ENCODE measurements around the gene CNTROB.

Gene CNTROB

GRCh38 chr17:7930841-7931631 is 970 bp upstream of the CNTROB start:
- H3K27me3 ChIP-seq (ENCODE audit: insufficient read depth, low read length, poor library complexity) = no peaks in the 10 kb centered on the region
- H3K9ac ChIP-seq (ENCODE audit: low read depth, low read length) = peak overlapping the region; percentile 90
- peaks cover 29% of the 10 kb centered on the region for H3K36me3 ChIP-seq (ENCODE audit: insufficient read depth, low read length)
- H4K20me1 ChIP-seq (ENCODE audit: insufficient read depth, low read length) = no peaks in the 10 kb centered on the region
- H3K9me3 ChIP-seq (ENCODE audit: insufficient read depth, low read length, severe bottlenecking) = no peaks in the 10 kb centered on the region
- peak overlapping the region; percentile 89 for H3K4me2 ChIP-seq (ENCODE audit: insufficient read depth, low read length)
- DNase-seq (no peak), ATAC-seq (ENCODE audit: insufficient read depth, low read depth) (no peak)
- H2AFZ ChIP-seq (ENCODE audit: low read depth, low read length) = peak overlapping the region; percentile 85
- H3K79me2 ChIP-seq (ENCODE audit: insufficient read depth, low read length) = peaks cover 49% of the 10 kb centered on the region
- H3K4me1 ChIP-seq (ENCODE audit: insufficient read depth, low read length) = peaks cover 50% of the 10 kb centered on the region
- H3K27ac ChIP-seq (ENCODE audit: low read length) = peak overlapping the region; percentile 86
- peak overlapping the region; percentile 71 to 82 for H3K4me3 ChIP-seq (ENCODE audit: low read depth in 1 of 2, low read length in 2 of 2)
- TF ChIP-seq CTCF (IDR thresholded peaks at IDR 0.05; ENCODE audit: borderline replicate concordance, extremely low read depth, low read length, poor library complexity, severe bottlenecking) = no peak
- no peak for TF ChIP-seq EZH2 (IDR thresholded peaks at IDR 0.05; ENCODE audit: borderline replicate concordance, low read depth, low read length, severe bottlenecking)

GRCh38 chr17:7932483-7932891 is 481 bp downstream of the CNTROB start:
- H3K4me3 ChIP-seq (ENCODE audit: low read depth in 1 of 2, low read length in 2 of 2) = peak overlapping the region; percentile 71 to 82
- TF ChIP-seq CTCF (IDR thresholded peaks at IDR 0.05; ENCODE audit: borderline replicate concordance, extremely low read depth, low read length, poor library complexity, severe bottlenecking) = no peak
- no peak for TF ChIP-seq EZH2 (IDR thresholded peaks at IDR 0.05; ENCODE audit: borderline replicate concordance, low read depth, low read length, severe bottlenecking)
- peaks cover 41% of the 10 kb centered on the region for H3K36me3 ChIP-seq (ENCODE audit: insufficient read depth, low read length)
- peaks cover 54% of the 10 kb centered on the region for H3K4me1 ChIP-seq (ENCODE audit: insufficient read depth, low read length)
- H3K27ac ChIP-seq (ENCODE audit: low read length) = peak overlapping the region; percentile 99
- no peaks in the 10 kb centered on the region for H4K20me1 ChIP-seq (ENCODE audit: insufficient read depth, low read length)
- peak overlapping the region; percentile 89 for H3K4me2 ChIP-seq (ENCODE audit: insufficient read depth, low read length)
- H3K79me2 ChIP-seq (ENCODE audit: insufficient read depth, low read length) = peaks cover 51% of the 10 kb centered on the region
- peak overlapping the region; percentile 97 for H2AFZ ChIP-seq (ENCODE audit: low read depth, low read length)
- DNase-seq = no peak
- no peaks in the 10 kb centered on the region for H3K9me3 ChIP-seq (ENCODE audit: insufficient read depth, low read length, severe bottlenecking)
- peak overlapping the region; percentile 90 for H3K9ac ChIP-seq (ENCODE audit: low read depth, low read length)
- H3K27me3 ChIP-seq (ENCODE audit: insufficient read depth, low read length, poor library complexity) = no peaks in the 10 kb centered on the region
- peak; percentile 33 for ATAC-seq (ENCODE audit: insufficient read depth, low read depth)

- Histone ChIP-seq H3K9me3 (ENCODE audit: insufficient read depth, low read length, severe bottlenecking) (no peaks in the 10 kb centered on the region), H4K20me1 (ENCODE audit: insufficient read depth, low read length) (no peaks in the 10 kb centered on the region), H3K4me2 (ENCODE audit: insufficient read depth, low read length) (peak overlapping the region; percentile 89), H3K27ac (ENCODE audit: low read length) (peak overlapping the region; percentile 99), H3K79me2 (ENCODE audit: insufficient read depth, low read length) (peaks cover 51% of the 10 kb centered on the region), H3K9ac (ENCODE audit: low read depth, low read length) (peak overlapping the region; percentile 90), H3K27me3 (ENCODE audit: insufficient read depth, low read length, poor library complexity) (no peaks in the 10 kb centered on the region), H3K4me1 (ENCODE audit: insufficient read depth, low read length) (peaks cover 54% of the 10 kb centered on the region), H3K36me3 (ENCODE audit: insufficient read depth, low read length) (peaks cover 41% of the 10 kb centered on the region), H2AFZ (ENCODE audit: low read depth, low read length) (peak overlapping the region; percentile 97), H3K4me3 (ENCODE audit: low read depth in 1 of 2, low read length in 2 of 2) (peak overlapping the region; percentile 71 to 82)
- no peak for TF ChIP-seq CTCF (IDR thresholded peaks at IDR 0.05; ENCODE audit: borderline replicate concordance, extremely low read depth, low read length, poor library complexity, severe bottlenecking)
- no peak for TF ChIP-seq EZH2 (IDR thresholded peaks at IDR 0.05; ENCODE audit: borderline replicate concordance, low read depth, low read length, severe bottlenecking)
- no peak for ATAC-seq (ENCODE audit: insufficient read depth, low read depth)
- DNase-seq = peak; percentile 37
These were observed 943 bp downstream of the CNTROB start for GRCh38 chr17:7932949-7933348.

Measured in DND-41 (cell line).